Neural progenitor cell (in vitro differentiated cells): ENCODE measurements around the gene MRTFB. TPM values are rescaled to one million over a fixed set of nuclear protein-coding genes. Genes with fewer than 3 reads are reported as not detected.

Source experiments
- DNase-seq: peaks from one replicate; pipeline ENCODE4 v3.0.0-alpha.2; 2016; ENCODE audit warnings: low spot score
- H2AFZ ChIP-seq: fragments of 200-600 bp; sonication (generic); replicated peaks from 2 replicates; pipeline ENCODE4 v1.6.1; 2016; ENCODE audit warnings: antibody characterized with exemption
- H3F3A ChIP-seq: fragments of 200-600 bp; sonication (generic); 2 replicates; pipeline ENCODE4 v1.6.1; 2016; ENCODE audit warnings: antibody characterized with exemption, low read depth
- H3K27ac ChIP-seq: fragments of 200-600 bp; sonication (generic); 2 replicates; pipeline ENCODE4 v1.5.1; 2016; ENCODE audit warnings: mild to moderate bottlenecking
- H3K27me3 ChIP-seq: fragments of 200-600 bp; sonication (generic); 2 replicates; pipeline ENCODE4 v1.6.1; 2016; ENCODE audit warnings: mild to moderate bottlenecking, moderate library complexity
- H3K36me3 ChIP-seq: fragments of 200-600 bp; sonication (generic); 2 replicates; pipeline ENCODE4 v1.5.1; 2016
- H3K4me1 ChIP-seq: fragments of 200-600 bp; sonication (generic); 2 replicates; pipeline ENCODE4 v1.6.1; 2016; ENCODE audit warnings: mixed run types
- H3K4me2 ChIP-seq: fragments of 200-600 bp; sonication (generic); 2 replicates; pipeline ENCODE4 v1.6.1; 2016
- H3K4me3 ChIP-seq: fragments of 200-600 bp; sonication (generic); 2 replicates; pipeline ENCODE4 v1.5.1; 2016
- H3K79me2 ChIP-seq: fragments of 200-600 bp; sonication (generic); 2 replicates; pipeline ENCODE4 v1.6.1; 2016; ENCODE audit warnings: low read depth
- H3K9ac ChIP-seq: fragments of 200-600 bp; sonication (generic); 2 replicates; pipeline ENCODE4 v1.6.1; 2016
- H3K9me3 ChIP-seq: fragments of 200-600 bp; sonication (generic); 2 replicates; pipeline ENCODE4 v1.5.1; 2016; ENCODE audit warnings: low read depth
- H4K20me1 ChIP-seq: fragments of 200-600 bp; sonication (generic); 2 replicates; pipeline ENCODE4 v1.6.1; 2016; ENCODE audit warnings: low read depth
- H3K27ac Mint-ChIP-seq: 3 replicates; pipeline ENCODE4 v1.8.0; 2021; ENCODE audit warnings: mixed read lengths
- H3K27me3 Mint-ChIP-seq: 2 replicates; pipeline ENCODE4 v1.8.0; 2022; ENCODE audit warnings: low read depth, mild to moderate bottlenecking, inconsistent platforms, moderate library complexity, mixed read lengths; ENCODE audit not compliant: insufficient read depth
- H3K36me3 Mint-ChIP-seq: 3 replicates; pipeline ENCODE4 v1.8.0; 2021; ENCODE audit warnings: mixed read lengths
- H3K4me1 Mint-ChIP-seq: 3 replicates; pipeline ENCODE4 v1.8.0; 2021; ENCODE audit warnings: mixed read lengths
- H3K4me3 Mint-ChIP-seq: 3 replicates; pipeline ENCODE4 v1.8.0; 2021; ENCODE audit warnings: mild to moderate bottlenecking, moderate library complexity, mixed read lengths
- H3K9me3 Mint-ChIP-seq: 3 replicates; pipeline ENCODE4 v1.8.0; 2020; ENCODE audit warnings: mixed read lengths
- EZH2 ChIP-seq: fragments of 200-600 bp; sonication (generic); IDR thresholded peaks from 2 replicates; pipeline ENCODE4 v1.6.1; 2017; ENCODE audit warnings: antibody characterized with exemption, mild to moderate bottlenecking, moderate library complexity
- EZH2phosphoT487 ChIP-seq: fragments of 200-600 bp; sonication (generic); IDR thresholded peaks from 2 replicates; pipeline ENCODE4 v1.6.1; 2017; ENCODE audit warnings: antibody characterized with exemption
- total RNA-seq: library from RNA; depleted of rRNA; stranded (reverse); fragments of >200 nt; gene quantifications from 2 replicates; pipeline ENCODE4 v1.2.3, GENCODE V29; 2015; ENCODE audit warnings: low replicate concordance
- TF ChIP-seq, protein P1 (sequence below): fragments of 200-600 bp; sonication (generic); IDR thresholded peaks from 2 replicates; pipeline ENCODE4 v1.5.1; 2017; ENCODE audit warnings: antibody characterized with exemption, mild to moderate bottlenecking

The MRTFB gene
- total RNA-seq, 1 donor from 2014 or later: 26.8 TPM

GRCh38 chr16:14036889-14037288, 34.2 kb upstream of the MRTFB start:
- Histone ChIP-seq H3K4me1 (no peaks in the 10 kb centered on the region), H3K27me3 (no peaks in the 10 kb centered on the region), H3K36me3 (no peaks in the 10 kb centered on the region), H4K20me1 (no peaks in the 10 kb centered on the region), H3K4me2 (no peak overlapping the region), H3K4me3 (no peak overlapping the region), H3K9me3 (no peaks in the 10 kb centered on the region), H3K27ac (no peak overlapping the region), H3F3A (no peaks in the 10 kb centered on the region), H3K9ac (no peak overlapping the region), H2AFZ (no peak overlapping the region), H3K79me2 (no peaks in the 10 kb centered on the region)
- TF ChIP-seq, protein P1, sequence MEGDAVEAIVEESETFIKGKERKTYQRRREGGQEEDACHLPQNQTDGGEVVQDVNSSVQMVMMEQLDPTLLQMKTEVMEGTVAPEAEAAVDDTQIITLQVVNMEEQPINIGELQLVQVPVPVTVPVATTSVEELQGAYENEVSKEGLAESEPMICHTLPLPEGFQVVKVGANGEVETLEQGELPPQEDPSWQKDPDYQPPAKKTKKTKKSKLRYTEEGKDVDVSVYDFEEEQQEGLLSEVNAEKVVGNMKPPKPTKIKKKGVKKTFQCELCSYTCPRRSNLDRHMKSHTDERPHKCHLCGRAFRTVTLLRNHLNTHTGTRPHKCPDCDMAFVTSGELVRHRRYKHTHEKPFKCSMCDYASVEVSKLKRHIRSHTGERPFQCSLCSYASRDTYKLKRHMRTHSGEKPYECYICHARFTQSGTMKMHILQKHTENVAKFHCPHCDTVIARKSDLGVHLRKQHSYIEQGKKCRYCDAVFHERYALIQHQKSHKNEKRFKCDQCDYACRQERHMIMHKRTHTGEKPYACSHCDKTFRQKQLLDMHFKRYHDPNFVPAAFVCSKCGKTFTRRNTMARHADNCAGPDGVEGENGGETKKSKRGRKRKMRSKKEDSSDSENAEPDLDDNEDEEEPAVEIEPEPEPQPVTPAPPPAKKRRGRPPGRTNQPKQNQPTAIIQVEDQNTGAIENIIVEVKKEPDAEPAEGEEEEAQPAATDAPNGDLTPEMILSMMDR: no peak
- TF ChIP-seq EZH2 (no peak), EZH2phosphoT487 (no peak)
- Mint-ChIP-seq H3K9me3 (no peaks in the 10 kb centered on the region), H3K27me3 (peaks cover 2% of the 10 kb centered on the region), H3K27ac (no peak overlapping the region), H3K36me3 (no peaks in the 10 kb centered on the region), H3K4me3 (no peak overlapping the region), H3K4me1 (peaks cover 2% of the 10 kb centered on the region)
- no peak for DNase-seq

GRCh38 chr16:14037960-14038359, 33.2 kb upstream of the MRTFB start:
- H3K9me3 ChIP-seq: no peaks in the 10 kb centered on the region
- H3K27me3 Mint-ChIP-seq: peaks cover 2% of the 10 kb centered on the region
- H2AFZ ChIP-seq: no peak overlapping the region
- DNase-seq: no peak
- H3F3A ChIP-seq: peaks cover 6% of the 10 kb centered on the region
- peaks cover 2% of the 10 kb centered on the region for H3K4me1 Mint-ChIP-seq
- no peak overlapping the region for H3K27ac ChIP-seq
- H3K4me3 ChIP-seq: no peak overlapping the region
- no peak overlapping the region for H3K27ac Mint-ChIP-seq
- H3K79me2 ChIP-seq: no peaks in the 10 kb centered on the region
- H3K36me3 Mint-ChIP-seq: no peaks in the 10 kb centered on the region
- no peak overlapping the region for H3K4me2 ChIP-seq
- H3K9me3 Mint-ChIP-seq: no peaks in the 10 kb centered on the region
- no peak overlapping the region for H3K4me3 Mint-ChIP-seq
- TF ChIP-seq, protein P1: no peak
- TF ChIP-seq EZH2phosphoT487: no peak
- TF ChIP-seq EZH2: no peak
- no peaks in the 10 kb centered on the region for H3K27me3 ChIP-seq
- H3K9ac ChIP-seq: no peak overlapping the region
- H4K20me1 ChIP-seq: no peaks in the 10 kb centered on the region
- H3K4me1 ChIP-seq: peaks cover 6% of the 10 kb centered on the region
- H3K36me3 ChIP-seq: no peaks in the 10 kb centered on the region

DNA sequence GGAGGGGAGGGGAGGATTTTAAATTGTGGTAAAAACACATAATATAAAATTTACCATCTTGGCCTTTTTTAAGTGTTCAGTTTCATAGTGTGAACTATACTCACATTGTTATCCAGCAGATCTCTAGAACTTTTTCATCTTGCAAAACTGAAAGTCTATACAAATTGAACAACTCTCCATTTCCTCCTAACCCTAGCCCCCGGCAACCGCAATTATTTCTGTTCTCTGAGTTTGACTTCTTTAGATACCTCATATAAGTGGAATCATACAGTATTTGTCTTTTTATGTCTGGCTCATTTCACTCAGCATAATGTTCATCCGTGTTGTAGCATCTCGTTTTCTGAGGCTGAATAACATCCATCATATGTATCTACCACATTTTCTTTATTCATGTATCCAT, 30.0 kb upstream of the MRTFB start:
- Histone ChIP-seq H3K36me3 (no peaks in the 10 kb centered on the region), H3K27me3 (no peaks in the 10 kb centered on the region), H2AFZ (no peak overlapping the region), H4K20me1 (no peaks in the 10 kb centered on the region), H3K4me2 (no peak overlapping the region), H3K27ac (no peak overlapping the region), H3K9me3 (no peaks in the 10 kb centered on the region), H3K4me3 (no peak overlapping the region), H3F3A (peaks cover 8% of the 10 kb centered on the region), H3K9ac (no peak overlapping the region), H3K79me2 (no peaks in the 10 kb centered on the region), H3K4me1 (peaks cover 11% of the 10 kb centered on the region)
- Mint-ChIP-seq H3K4me3 (no peak overlapping the region), H3K27me3 (no peaks in the 10 kb centered on the region), H3K4me1 (peaks cover 2% of the 10 kb centered on the region), H3K9me3 (no peaks in the 10 kb centered on the region), H3K36me3 (no peaks in the 10 kb centered on the region), H3K27ac (no peak overlapping the region)
- TF ChIP-seq, protein P1: no peak
- no peak for TF ChIP-seq EZH2phosphoT487
- TF ChIP-seq EZH2: no peak
- no peak for DNase-seq

DNA sequence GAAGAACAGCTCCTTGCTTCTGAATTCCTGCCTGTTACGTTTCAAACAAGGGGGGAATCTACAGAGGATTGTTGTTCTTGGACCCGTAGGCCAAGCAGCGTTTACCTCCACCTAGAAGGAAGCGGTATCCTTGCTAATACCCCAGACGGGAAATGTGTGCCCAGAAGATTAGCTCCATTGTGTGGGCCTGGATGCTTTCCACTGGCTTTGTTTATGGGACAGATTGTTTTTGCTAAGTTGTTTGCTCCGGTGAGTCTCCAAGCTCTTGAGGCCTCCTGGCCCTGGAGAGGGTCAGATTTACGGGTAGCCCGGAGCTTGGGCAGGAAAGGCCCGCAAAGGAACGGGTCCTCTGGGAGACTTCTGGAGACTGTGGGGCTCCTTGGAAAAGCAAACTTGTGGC, 28.4 kb upstream of the MRTFB start:
- peak; percentile 47 for DNase-seq
- Histone ChIP-seq H3K27me3 (no peaks in the 10 kb centered on the region), H3K27ac (peak overlapping the region; percentile 47), H3K9ac (no peak overlapping the region), H3K4me3 (no peak overlapping the region), H3K9me3 (no peaks in the 10 kb centered on the region), H4K20me1 (no peaks in the 10 kb centered on the region), H3K79me2 (no peaks in the 10 kb centered on the region), H3K4me1 (peaks cover 11% of the 10 kb centered on the region), H3F3A (peaks cover 8% of the 10 kb centered on the region), H3K4me2 (peak overlapping the region; percentile 26), H2AFZ (peak overlapping the region; percentile 88), H3K36me3 (no peaks in the 10 kb centered on the region)
- TF ChIP-seq, protein P1: no peak
- TF ChIP-seq EZH2: no peak
- TF ChIP-seq EZH2phosphoT487: no peak
- H3K27ac Mint-ChIP-seq: no peak overlapping the region
- H3K9me3 Mint-ChIP-seq: no peaks in the 10 kb centered on the region
- H3K36me3 Mint-ChIP-seq: no peaks in the 10 kb centered on the region
- no peaks in the 10 kb centered on the region for H3K27me3 Mint-ChIP-seq
- H3K4me1 Mint-ChIP-seq: peaks cover 2% of the 10 kb centered on the region
- no peak overlapping the region for H3K4me3 Mint-ChIP-seq
